HepG2 (cell line): Measurements from ENCODE around the gene DNAJC5. TPM values are rescaled to one million over a fixed set of nuclear protein-coding genes. Genes with fewer than 3 reads are reported as not detected.

Source experiments
- ATAC-seq: fragments of 200-7000 bp; cut with Tn5 transposase; 3 replicates; pipeline ENCODE4 v1.9.1; 2020; ENCODE audit warnings: mild to moderate bottlenecking, moderate library complexity
- BruUV-seq: library from RNA; stranded (reverse); fragments of 400-500 nt; replicated peaks from 2 replicates; lab custom pipeline; 2021; lab: Mats Ljungman, UMichigan
- CTCF ChIA-PET: fragments of 300-600 bp; formaldehyde crosslinking; extraction: SDS; loops from one replicate; lab custom pipeline; 2021; ENCODE audit warnings: low total read pairs, inconsistent platforms, low intra/inter-chr PET ratio; lab: Yijun Ruan, JAX
- POLR2A ChIA-PET: fragments of 350-600 bp; sonication (Branson Sonifier 250); formaldehyde crosslinking; loops from one replicate; lab custom pipeline; 2020; ENCODE audit warnings: antibody characterized with exemption, inconsistent platforms; lab: Yijun Ruan, JAX
- DNase-seq: peaks from one replicate; pipeline ENCODE4 v3.0.0-alpha.2; 2015; ENCODE audit warnings: low spot score
- FAIRE-seq: peaks from 3 replicates; lab custom pipeline; 2011; peaks lifted over from hg19 to GRCh38; lab: Jason Lieb, UNC
- H2AFZ ChIP-seq: one replicate; pipeline ENCODE4 v1.6.1; 2011; ENCODE audit warnings: low read length, inconsistent platforms
- H3K27ac ChIP-seq: fragments of 300-600 bp; 3 replicates; pipeline ENCODE4 v1.8.0; 2011; ENCODE audit warnings: mixed run types, mild to moderate bottlenecking, mixed read lengths, low read length, inconsistent platforms; ENCODE audit not compliant: insufficient read depth; ENCODE audit errors: extremely low read length
- H3K27me3 ChIP-seq, 2 experiments: fragments of 200-600 bp in 1 of 2; 2 replicates in 1 of 2; 3 replicates in 1 of 2; pipeline versions ENCODE4 v1.6.0 to v1.8.0; 2011; ENCODE audit warnings: low read length in 2 of 2, mild to moderate bottlenecking in 2 of 2, moderate library complexity in 2 of 2, inconsistent platforms in 1 of 2; ENCODE audit not compliant: insufficient read depth in 2 of 2, control insufficient read depth in 1 of 2
- H3K36me3 ChIP-seq, 2 experiments: fragments of 200-600 bp in 1 of 2; replicated peaks in 1 of 2; 2 replicates in 1 of 2; 3 replicates in 1 of 2; pipeline versions ENCODE4 v1.5.1 to v1.8.0; 2011; ENCODE audit warnings: low read length in 2 of 2, inconsistent platforms in 1 of 2; ENCODE audit not compliant: insufficient read depth in 2 of 2, control insufficient read depth in 1 of 2
- H3K4me1 ChIP-seq: 2 replicates; pipeline ENCODE4 v1.5.1; 2012; ENCODE audit warnings: low read length, inconsistent platforms; ENCODE audit not compliant: insufficient read depth
- H3K4me2 ChIP-seq: 2 replicates; pipeline ENCODE4 v1.6.0; 2011; ENCODE audit warnings: low read depth, low read length, inconsistent platforms
- H3K4me3 ChIP-seq, 3 experiments: fragments of 200-600 bp in 1 of 3; sonication (generic), shearing (Covaris generic) in 1 of 3; replicated peaks in 1 of 3; 2 replicates each; pipeline ENCODE4 v1.5.1; 2011 to 2016; ENCODE audit warnings: low read length in 3 of 3, inconsistent platforms in 2 of 3, low read depth in 2 of 3, mild to moderate bottlenecking in 2 of 3, control low read depth in 1 of 3, mixed read lengths in 1 of 3; ENCODE audit not compliant: insufficient read depth in 1 of 3
- H3K79me2 ChIP-seq: one replicate; pipeline ENCODE4 v1.6.1; 2011; ENCODE audit warnings: low read length, inconsistent platforms; ENCODE audit not compliant: insufficient read depth
- H3K9ac ChIP-seq: 2 replicates; pipeline ENCODE4 v1.6.0; 2011; ENCODE audit warnings: mild to moderate bottlenecking, low read depth, low read length, inconsistent platforms; ENCODE audit not compliant: insufficient read depth
- H3K9me3 ChIP-seq: 2 replicates; pipeline ENCODE4 v1.5.1; 2012; ENCODE audit warnings: mild to moderate bottlenecking, low read length
- H4K20me1 ChIP-seq: 2 replicates; pipeline ENCODE4 v1.6.0; 2011; ENCODE audit warnings: inconsistent platforms, mild to moderate bottlenecking, low read length, moderate library complexity; ENCODE audit not compliant: insufficient read depth
- AFF4 ChIP-seq: sonication (generic); formaldehyde crosslinking; IDR thresholded peaks from 2 replicates; pipeline ENCODE4 v1.4.0; 2020; ENCODE audit warnings: missing genetic modification reagents
- ARID3A ChIP-seq: IDR thresholded peaks from 2 replicates; pipeline ENCODE4 v1.6.1; 2012; ENCODE audit warnings: low read depth, low read length, improper control_type of control experiment
- EP300 ChIP-seq, 3 experiments: sonication (generic) in 1 of 3; formaldehyde crosslinking in 1 of 3; IDR thresholded peaks; 2 replicates each; pipeline versions ENCODE4 v1.5.1 to v1.6.1; 2011 to 2020; ENCODE audit warnings: low read depth in 2 of 3, low read length in 2 of 3, borderline replicate concordance in 1 of 3, improper control_type of control experiment in 1 of 3, mild to moderate bottlenecking in 1 of 3, missing genetic modification reagents in 1 of 3, moderate library complexity in 1 of 3
- MBD4 ChIP-seq: IDR thresholded peaks from 2 replicates; pipeline ENCODE4 v1.6.1; 2012; ENCODE audit warnings: low read length, inconsistent platforms, borderline replicate concordance
- MTF1 ChIP-seq: sonication (generic); formaldehyde crosslinking; IDR thresholded peaks from 2 replicates; pipeline ENCODE4 v1.5.0; 2020; ENCODE audit warnings: missing genetic modification reagents
- MYC ChIP-seq: sonication (generic); formaldehyde crosslinking; IDR thresholded peaks from 2 replicates; pipeline ENCODE4 v1.9.0; 2021; ENCODE audit warnings: missing genetic modification reagents, borderline replicate concordance
- PCBP1 ChIP-seq: fragments of 200-400 bp; formaldehyde crosslinking; IDR thresholded peaks from 2 replicates; pipeline ENCODE4 v1.6.1; 2017; ENCODE audit warnings: mild to moderate bottlenecking, low read depth, low read length, borderline replicate concordance
- PITX1 ChIP-seq: sonication (generic); formaldehyde crosslinking; IDR thresholded peaks from 2 replicates; pipeline ENCODE4 v1.5.1; 2020; ENCODE audit warnings: mild to moderate bottlenecking, missing genetic modification reagents
- PPARG ChIP-seq: conservative IDR thresholded peaks from 2 replicates; pipeline ENCODE4 v1.6.1; 2016; ENCODE audit warnings: missing biosample characterization, missing genetic modification reagents
- RBM22 ChIP-seq: fragments of 200-400 bp; formaldehyde crosslinking; optimal IDR thresholded peaks from 2 replicates; pipeline ENCODE3; 2017; ENCODE audit warnings: mild to moderate bottlenecking, low read length, moderate library complexity
- SCMH1 ChIP-seq: sonication (generic); formaldehyde crosslinking; IDR thresholded peaks from 2 replicates; pipeline ENCODE4 v1.9.0; 2021; ENCODE audit warnings: missing genetic modification reagents, mild to moderate bottlenecking, borderline replicate concordance
- TCF7L2 ChIP-seq: IDR thresholded peaks from 2 replicates; pipeline ENCODE4 v1.6.1; 2011; ENCODE audit warnings: mild to moderate bottlenecking, low read depth, low read length, moderate library complexity
- ZFP82 ChIP-seq: sonication (generic); formaldehyde crosslinking; IDR thresholded peaks from 2 replicates; pipeline ENCODE4 v1.5.1; 2020; ENCODE audit warnings: mild to moderate bottlenecking, missing genetic modification reagents, borderline replicate concordance
- ZFYVE20 ChIP-seq: sonication (generic); formaldehyde crosslinking; IDR thresholded peaks from 2 replicates; pipeline ENCODE4 v1.8.0; 2023; ENCODE audit warnings: low read depth, mild to moderate bottlenecking, moderate library complexity, missing genetic modification reagents, borderline replicate concordance
- ZNF446 ChIP-seq: sonication (generic); formaldehyde crosslinking; IDR thresholded peaks from 2 replicates; pipeline ENCODE4 v1.5.0; 2020; ENCODE audit warnings: mild to moderate bottlenecking, missing genetic modification reagents
- WGBS: methylation state at CpG from one replicate; pipeline ENCODE4 v1.1.6; 2017; ENCODE audit warnings: low lambda C conversion rate; 5-methylcytosine and 5-hydroxymethylcytosine counted together
- in situ Hi-C: cut with HindIII; loops from 2 replicates; pipeline ENCODE4 v1.10.0; 2017; ENCODE audit warnings: low pct_unique_long_range_greater_than_20kb; ENCODE audit not compliant: extremely low pct_ligation_motif_present
- intact Hi-C: fragments of 100-400 bp; cut with micrococcal nuclease; formaldehyde crosslinking; loops from one replicate; pipeline ENCODE4 v1.10.0; 2022; ENCODE audit not compliant: unreplicated experiment
- polyA plus RNA-seq, 8 experiments: library from polyadenylated mRNA; depleted of rRNA in 3 of 8; stranded (reverse) in 7 of 8; unstranded in 1 of 8; fragments of >200 nt; fragmentation: Illumina TruSeq in 4 of 8; extraction: Trizol in 4 of 8; gene quantifications; 2 replicates each; pipeline versions ENCODE4 v1.2.1 to v1.2.3, GENCODE V29; 2011 to 2016; ENCODE audit warnings: low read depth in 4 of 8, missing spikeins in 1 of 8, mixed read lengths in 1 of 8; ENCODE audit not compliant: insufficient read depth in 1 of 8
- total RNA-seq, 5 experiments: library from RNA; depleted of rRNA; stranded (reverse); fragments of >200 nt; fragmentation: Illumina TruSeq; extraction: Trizol; gene quantifications; 2 replicates each; pipeline ENCODE4 v1.2.3, GENCODE V29; 2016; ENCODE audit warnings: low read depth in 1 of 5

Gene DNAJC5
- total and polyA plus RNA-seq, 2 of the 13 experiments (the other 11 are each of a cell fraction or from before 2014, with no cell fraction given): 42.8 to 64.5 TPM

- under 1% methylated on average over 25 of the region's 25 CpGs for WGBS
- Histone ChIP-seq H2AFZ (no peak overlapping the region), H4K20me1 (peaks cover 5% of the 10 kb centered on the region; the same call in 1 of the 2 replicates), H3K4me2 (peak overlapping the region; percentile 94), H3K36me3 (peaks cover 13 to 16% of the 10 kb centered on the region in 2 experiments), H3K9ac (peak overlapping the region; percentile 94), H3K27ac (peak overlapping the region; percentile 89), H3K27me3 (no peaks in the 10 kb centered on the region; a peak in 1 of 5 replicates), H3K4me3 (peak overlapping the region; percentile 78 to 96 (median 78)), H3K79me2 (peaks cover 43% of the 10 kb centered on the region), H3K4me1 (peaks cover 45% of the 10 kb centered on the region), H3K9me3 (no peaks in the 10 kb centered on the region)
- ChIA-PET CTCF (interaction anchor here (1.9 to 2.1 kb wide), 4 partner anchors 45 to 327 kb away, joined by 9 to 15 read pairs (median 10); partner anchors contain the start of genes ARFRP1, PTK6 and ZGPAT), POLR2A (interaction anchor here (0.8 to 4.6 kb wide), 52 partner anchors 9 to 327 kb away, joined by 3 to 71 read pairs (median 6); partner anchors contain the start of genes ARFRP1, C20orf204, DNAJC5 and GMEB2)
- FAIRE-seq (no peak), DNase-seq (no peak), ATAC-seq (no peak)
- intact Hi-C loops: loop anchor here (2.0 to 10.0 kb wide), 6 partner anchors 30 to 326 kb away; partner anchors contain the start of genes ARFRP1 and DNAJC5
- BruUV-seq: TSS peak; percentile 71
- in situ Hi-C loops: no loop called here
- TF ChIP-seq PPARG (no peak), MYC (CRISPR knock-in tag) (no peak), SCMH1 (no peak), PITX1 (CRISPR knock-in tag) (no peak), ZFP82 (CRISPR knock-in tag) (no peak), MBD4 (no peak), ZNF446 (CRISPR knock-in tag) (no peak; the same call in 1 of the 2 replicates), RBM22 (peak; percentile 79), TCF7L2 (no peak), EP300 (IDR thresholded peaks at IDR 0.05; ENCODE audit: low read depth in 2 of 2, low read length in 2 of 2) (no peak), EP300 (CRISPR knock-in tag; IDR thresholded peaks at IDR 0.05; ENCODE audit: borderline replicate concordance) (no peak), MTF1 (CRISPR knock-in tag) (no peak), PCBP1 (no peak), AFF4 (CRISPR knock-in tag) (no peak), ARID3A (no peak), ZFYVE20 (CRISPR knock-in tag) (no peak)
Measured at GRCh38 chr20:63864545-63864977, 30.4 kb upstream of the DNAJC5 start.
